ENCODE results near the gene FOXD3. TPM values are rescaled to one million over a fixed set of nuclear protein-coding genes. Genes with fewer than 3 reads are reported as not detected.
A peak's percentile ranks its signal among the peaks of the same experiment; 100 is the strongest.

The FOXD3 gene
- total RNA-seq, 1 experiment from 2014 or later = 25.8 TPM

- peaks cover 0 to 3% (median 0%) of the 10 kb centered on the region in 3 experiments; a peak in 2 of 7 replicates for H3K36me3 Mint-ChIP-seq (ENCODE audit: insufficient read depth in 1 of 3, low read depth in 3 of 3)
- Histone ChIP-seq H3K27me3 (ENCODE audit: insufficient read depth, low read length) (no peaks in the 10 kb centered on the region; the same call in 1 of the 2 replicates), H2AFZ (ENCODE audit: low read length) (no peak overlapping the region), H3K14ac (ENCODE audit: insufficient read depth, low read length) (no peak overlapping the region), H4K5ac (ENCODE audit: insufficient read length, low read depth, low read length) (no peak overlapping the region), H3K9ac (ENCODE audit: extremely low read depth, insufficient read length, low read length) (no peak overlapping the region), H4K91ac (ENCODE audit: insufficient read length, low read depth, low read length) (no peak overlapping the region), H2BK20ac (ENCODE audit: low read depth, low read length, poor library complexity, severe bottlenecking) (no peak overlapping the region), H3K4ac (ENCODE audit: low read depth, low read length) (no peak overlapping the region), H2BK15ac (ENCODE audit: low read depth, low read length) (no peak overlapping the region), H3K79me1 (ENCODE audit: insufficient read depth, low read depth, low read length, poor library complexity, severe bottlenecking) (no peaks in the 10 kb centered on the region), H3K4me2 (ENCODE audit: insufficient read depth, insufficient read length, low read length) (peak overlapping the region; percentile 68), H4K8ac (replicated peaks; ENCODE audit: insufficient read length, low read depth, low read length) (no peak overlapping the region), H4K20me1 (ENCODE audit: control insufficient read depth, insufficient read depth, insufficient read length) (no peaks in the 10 kb centered on the region), H2AK5ac (ENCODE audit: insufficient read length, low read length) (no peak overlapping the region), H3K23me2 (ENCODE audit: insufficient read length, low read depth, low read length, poor library complexity, severe bottlenecking) (peaks cover 39% of the 10 kb centered on the region), H3K27ac (ENCODE audit: insufficient read length, low read depth, low read length) (no peak overlapping the region), H3K56ac (ENCODE audit: insufficient read length, low read depth, low read length) (no peak overlapping the region), H2BK5ac (ENCODE audit: insufficient read length, low read length) (no peak overlapping the region), H3K9me3 (ENCODE audit: control insufficient read depth, low read depth, low read length) (no peaks in the 10 kb centered on the region), H3T11ph (ENCODE audit: low read length) (no peak overlapping the region), H3K18ac (ENCODE audit: insufficient read length, low read depth, low read length) (no peak overlapping the region), H2BK120ac (ENCODE audit: low read depth, low read length, poor library complexity, severe bottlenecking) (no peak overlapping the region), H3K23ac (ENCODE audit: insufficient read length, low read depth, low read length) (no peak overlapping the region), H2BK12ac (ENCODE audit: insufficient read length, low read depth, low read length) (no peak overlapping the region), H3K4me1 (ENCODE audit: insufficient read depth, low read length) (peaks cover 7% of the 10 kb centered on the region; the same call in 1 of the 2 replicates), H3K79me2 (ENCODE audit: insufficient read depth, low read length) (no peaks in the 10 kb centered on the region)
- no peaks in the 10 kb centered on the region for H3K9me3 Mint-ChIP-seq
- peak overlapping the region; percentile 66 to 79 for H3K4me3 Mint-ChIP-seq
- H3K27me3 Mint-ChIP-seq (ENCODE audit: low read depth) = peaks cover 52% of the 10 kb centered on the region
- no peak for DNase-seq
- H3K4me1 Mint-ChIP-seq = peaks cover 51 to 53% of the 10 kb centered on the region in 2 experiments
- no peak for TF ChIP-seq CTCF (conservative IDR thresholded peaks at IDR 0.05)
- H3K27ac Mint-ChIP-seq = peak overlapping the region in 2 of 3 experiments; percentile 32 to 64; a peak in 1 of 7 replicates
- no CpG with 5 or more reads among the region's 14 CpGs for WGBS (ENCODE audit: extremely low coverage, insufficient read length, low lambda C conversion rate)
Observed at GRCh38 chr1:63317817-63318152, 4.6 kb upstream of the FOXD3 start.

Measured in H9 (cell line).